Parathyroid adenoma (tissue), 2 donors: ENCODE data around the gene BICD1.

Experiments used
- H2AFZ ChIP-seq: fragments of 300-600 bp; sonication (generic); one replicate; pipeline ENCODE4 v1.7.0; 2017; ENCODE audit warnings: antibody characterized with exemption, mild to moderate bottlenecking
- H3K27ac ChIP-seq: fragments of 300-600 bp; sonication (generic); one replicate; pipeline ENCODE4 v1.7.0; 2017
- H3K27me3 ChIP-seq: fragments of 300-600 bp; sonication (generic); one replicate; pipeline ENCODE4 v1.7.0; 2017; ENCODE audit warnings: low read length; ENCODE audit not compliant: control insufficient read depth, insufficient read depth
- H3K36me3 ChIP-seq: fragments of 300-600 bp; sonication (generic); one replicate; pipeline ENCODE4 v1.7.0; 2017; ENCODE audit warnings: low read length; ENCODE audit not compliant: control insufficient read depth, insufficient read depth
- H3K4me1 ChIP-seq: fragments of 300-600 bp; sonication (generic); one replicate; pipeline ENCODE4 v1.7.0; 2017; ENCODE audit warnings: control low read depth
- H3K4me2 ChIP-seq: fragments of 300-600 bp; sonication (generic); one replicate; pipeline ENCODE4 v1.7.0; 2017; ENCODE audit warnings: low read length
- H3K4me3 ChIP-seq: fragments of 300-600 bp; sonication (generic); one replicate; pipeline ENCODE4 v1.7.0; 2017; ENCODE audit warnings: low read depth, low read length
- H3K79me2 ChIP-seq: fragments of 300-600 bp; sonication (generic); one replicate; pipeline ENCODE4 v1.7.0; 2017; ENCODE audit warnings: control low read depth
- H3K9ac ChIP-seq: fragments of 300-600 bp; sonication (generic); one replicate; pipeline ENCODE4 v1.7.0; 2017; ENCODE audit warnings: mild to moderate bottlenecking
- H3K9me3 ChIP-seq: fragments of 300-600 bp; sonication (generic); one replicate; pipeline ENCODE4 v1.7.0; 2017; ENCODE audit warnings: low read length; ENCODE audit not compliant: control insufficient read depth
- CTCF ChIP-seq: fragments of 300-600 bp; sonication (generic); IDR thresholded peaks from one replicate; pipeline ENCODE4 v1.7.0; 2017; ENCODE audit warnings: antibody characterized with exemption, mild to moderate bottlenecking
- donor health status: primary hyperparathyroidism.

BICD1 gene

GRCh38 chr12:32217354-32218310, 111.0 kb downstream of the BICD1 start:
- peaks cover 4% of the 10 kb centered on the region for H3K79me2 ChIP-seq
- H3K9ac ChIP-seq: no peak overlapping the region
- no peaks in the 10 kb centered on the region for H3K4me1 ChIP-seq
- H3K9me3 ChIP-seq: no peaks in the 10 kb centered on the region
- H3K36me3 ChIP-seq: no peaks in the 10 kb centered on the region
- no peak for TF ChIP-seq CTCF
- no peak overlapping the region for H2AFZ ChIP-seq
- no peak overlapping the region for H3K4me3 ChIP-seq
- no peak overlapping the region for H3K27ac ChIP-seq
- H3K4me2 ChIP-seq: no peak overlapping the region
- H3K27me3 ChIP-seq: no peaks in the 10 kb centered on the region

DNA sequence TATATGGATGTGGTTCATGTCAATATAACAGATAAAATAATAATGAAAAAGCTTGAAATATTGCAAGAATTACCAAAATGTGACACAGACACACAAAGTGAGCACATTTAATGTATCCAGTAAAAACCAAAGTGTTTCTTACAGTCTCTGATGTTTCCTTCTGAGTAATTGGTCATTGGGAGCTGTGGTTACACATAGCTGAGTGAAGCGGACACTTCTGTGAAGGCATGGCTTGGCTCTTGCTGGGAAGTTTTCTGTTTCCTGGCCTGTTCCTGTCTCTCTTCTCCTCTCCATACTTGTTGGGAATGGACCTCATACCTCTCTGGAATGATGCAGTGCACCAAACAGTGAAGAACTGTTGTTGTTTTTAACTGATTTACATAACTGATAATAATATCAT, 117.3 kb downstream of the BICD1 start:
- H3K27ac ChIP-seq: no peak overlapping the region
- H3K4me1 ChIP-seq: no peaks in the 10 kb centered on the region
- no peaks in the 10 kb centered on the region for H3K9me3 ChIP-seq
- H3K79me2 ChIP-seq: no peaks in the 10 kb centered on the region
- no peak overlapping the region for H3K4me3 ChIP-seq
- H3K27me3 ChIP-seq: no peaks in the 10 kb centered on the region
- H3K9ac ChIP-seq: no peak overlapping the region
- no peaks in the 10 kb centered on the region for H3K36me3 ChIP-seq
- H3K4me2 ChIP-seq: no peak overlapping the region
- TF ChIP-seq CTCF: no peak
- no peak overlapping the region for H2AFZ ChIP-seq

DNA sequence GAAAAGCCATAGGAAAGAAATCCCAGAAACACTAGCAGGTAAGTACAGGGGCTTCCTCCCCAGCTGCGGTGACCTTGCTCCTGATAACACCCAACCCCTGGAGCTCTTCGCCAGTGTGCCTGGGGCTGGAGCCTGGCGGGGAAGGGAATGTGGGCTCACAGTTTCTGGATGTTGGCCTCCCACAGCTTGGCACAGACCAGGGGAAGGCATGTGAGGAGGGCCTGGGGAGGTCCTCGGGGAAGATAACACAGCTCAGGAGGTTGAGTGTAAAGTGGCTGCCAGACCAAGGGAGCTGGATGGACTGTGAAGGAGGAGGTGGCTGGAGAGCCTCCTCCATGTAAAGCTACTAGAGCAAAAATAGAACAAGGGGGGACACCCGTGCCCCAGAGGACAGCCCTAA, 120.1 kb downstream of the BICD1 start:
- no peaks in the 10 kb centered on the region for H3K36me3 ChIP-seq
- no peaks in the 10 kb centered on the region for H3K79me2 ChIP-seq
- no peak for TF ChIP-seq CTCF
- no peaks in the 10 kb centered on the region for H3K4me1 ChIP-seq
- H3K4me3 ChIP-seq: no peak overlapping the region
- no peak overlapping the region for H2AFZ ChIP-seq
- H3K27ac ChIP-seq: no peak overlapping the region
- H3K9ac ChIP-seq: no peak overlapping the region
- H3K27me3 ChIP-seq: no peaks in the 10 kb centered on the region
- H3K9me3 ChIP-seq: no peaks in the 10 kb centered on the region
- no peak overlapping the region for H3K4me2 ChIP-seq

- no peak overlapping the region for H3K27ac ChIP-seq
- no peaks in the 10 kb centered on the region for H3K9me3 ChIP-seq
- no peak for TF ChIP-seq CTCF
- peaks cover 4% of the 10 kb centered on the region for H3K4me1 ChIP-seq
- no peak overlapping the region for H2AFZ ChIP-seq
- H3K36me3 ChIP-seq: no peaks in the 10 kb centered on the region
- no peak overlapping the region for H3K9ac ChIP-seq
- no peak overlapping the region for H3K4me3 ChIP-seq
- H3K27me3 ChIP-seq: no peaks in the 10 kb centered on the region
- no peaks in the 10 kb centered on the region for H3K79me2 ChIP-seq
- no peak overlapping the region for H3K4me2 ChIP-seq
These were observed 123.4 kb downstream of the BICD1 start for GRCh38 chr12:32229971-32230612.
